Fibroblast of skin of left biceps (primary cell): Measurements from ENCODE around the gene FMR1.

ENCODE experiments used
- DNase-seq, 2 experiments: peaks; one replicate each; pipeline ENCODE4 v3.0.0-alpha.2; 2013; ENCODE audit warnings: low read depth in 2 of 2

FMR1 gene

GRCh38 chrX:147916375-147916968 is 4.8 kb downstream of the FMR1 start:
- no peak for DNase-seq

GRCh38 chrX:147917700-147918695 is 6.3 kb downstream of the FMR1 start:
- no peak for DNase-seq

GRCh38 chrX:147920161-147920666 is 8.5 kb downstream of the FMR1 start:
- no peak for DNase-seq

- no peak for DNase-seq
These were observed 11.9 kb downstream of the FMR1 start for GRCh38 chrX:147923605-147924004.

GRCh38 chrX:147927256-147927655 is 15.5 kb downstream of the FMR1 start:
- no peak for DNase-seq

- no peak for DNase-seq
These were observed 22.1 kb downstream of the FMR1 start for GRCh38 chrX:147933815-147934214.

- DNase-seq = no peak
These were observed 23.5 kb downstream of the FMR1 start for GRCh38 chrX:147935156-147935758.

- DNase-seq = no peak
These were observed 33.6 kb downstream of the FMR1 start for GRCh38 chrX:147945286-147945685.

- no peak for DNase-seq
These were observed 36.8 kb downstream of the FMR1 start for GRCh38 chrX:147948531-147948930.

GRCh38 chrX:147950352-147950751 is 38.6 kb downstream of the FMR1 start:
- no peak for DNase-seq

GRCh38 chrX:147953976-147954375 is 42.3 kb downstream of the FMR1 start:
- no peak for DNase-seq

GRCh38 chrX:147957291-147957690 is 45.6 kb downstream of the FMR1 start:
- no peak for DNase-seq

- peak; percentile 51 to 54 for DNase-seq
These were observed 46.6 kb downstream of the FMR1 start for GRCh38 chrX:147958291-147958690.

GRCh38 chrX:147960722-147961121 is 49.0 kb downstream of the FMR1 start:
- DNase-seq = no peak

- DNase-seq = no peak
These were observed 50.8 kb downstream of the FMR1 start for GRCh38 chrX:147962476-147962875.

- no peak for DNase-seq
These were observed 67.2 kb downstream of the FMR1 start for GRCh38 chrX:147978931-147979330.

GRCh38 chrX:147981038-147981752 is 69.5 kb downstream of the FMR1 start, which contains the start of gene FMR1NB:
Gene FMR1NB, plus strand, starts transcription at chrX:147981337. Its CDS starts 66 bp downstream, at chrX:147981403.
- no peak for DNase-seq
